Nephron (organoid): ENCODE results near the gene UBQLN3.

ENCODE experiments used
- H3K27ac Mint-ChIP-seq, 3 experiments: 2 replicates each; pipeline ENCODE4 v1.8.0; 2020; ENCODE audit warnings: mixed read lengths in 3 of 3, mild to moderate bottlenecking in 2 of 3, moderate library complexity in 1 of 3
- H3K27me3 Mint-ChIP-seq: 2 replicates; pipeline ENCODE4 v1.8.0; 2021; ENCODE audit warnings: low read depth, mild to moderate bottlenecking, moderate library complexity, mixed read lengths
- H3K36me3 Mint-ChIP-seq: 2 replicates; pipeline ENCODE4 v1.8.0; 2020; ENCODE audit warnings: low read depth, mixed read lengths
- H3K4me1 Mint-ChIP-seq: 2 replicates; pipeline ENCODE4 v1.8.0; 2020; ENCODE audit warnings: mixed read lengths
- H3K4me3 Mint-ChIP-seq, 3 experiments: 2 replicates each; pipeline ENCODE4 v1.8.0; 2020; ENCODE audit warnings: mild to moderate bottlenecking in 3 of 3, mixed read lengths in 3 of 3, moderate library complexity in 2 of 3
- H3K9me3 Mint-ChIP-seq: 2 replicates; pipeline ENCODE4 v1.8.0; 2020; ENCODE audit warnings: mixed read lengths
- CTCF ChIP-seq, 3 experiments: fragments of 200-600 bp; sonication (generic); IDR thresholded peaks; one replicate each; pipeline ENCODE4 v1.5.0; 2021; ENCODE audit warnings: antibody characterized with exemption in 3 of 3; ENCODE audit not compliant: unreplicated experiment in 3 of 3

The UBQLN3 gene

GRCh38 chr11:5514841-5515240 lies 5.1 kb upstream of the UBQLN3 start:
- Mint-ChIP-seq H3K27me3 (peaks cover 5% of the 10 kb centered on the region), H3K36me3 (no peaks in the 10 kb centered on the region), H3K4me3 (no peak overlapping the region), H3K27ac (no peak overlapping the region), H3K4me1 (no peaks in the 10 kb centered on the region), H3K9me3 (no peaks in the 10 kb centered on the region)
- TF ChIP-seq CTCF (IDR thresholded peaks at IDR 0.05; ENCODE audit: unreplicated experiment in 3 of 3): no peak

- H3K36me3 Mint-ChIP-seq: no peaks in the 10 kb centered on the region
- peaks cover 7% of the 10 kb centered on the region for H3K4me1 Mint-ChIP-seq
- no peaks in the 10 kb centered on the region for H3K27me3 Mint-ChIP-seq
- H3K9me3 Mint-ChIP-seq: no peaks in the 10 kb centered on the region
- H3K27ac Mint-ChIP-seq: no peak overlapping the region
- H3K4me3 Mint-ChIP-seq: no peak overlapping the region
- no peak for TF ChIP-seq CTCF (IDR thresholded peaks at IDR 0.05; ENCODE audit: unreplicated experiment in 3 of 3)
Observed at GRCh38 chr11:5508605-5509004, 1.2 kb downstream of the UBQLN3 start.

GRCh38 chr11:5507933-5508305 lies 1.8 kb downstream of the UBQLN3 start:
- Mint-ChIP-seq H3K9me3 (no peaks in the 10 kb centered on the region), H3K27me3 (no peaks in the 10 kb centered on the region), H3K27ac (no peak overlapping the region), H3K4me1 (peaks cover 7% of the 10 kb centered on the region), H3K4me3 (no peak overlapping the region), H3K36me3 (no peaks in the 10 kb centered on the region)
- no peak for TF ChIP-seq CTCF (IDR thresholded peaks at IDR 0.05; ENCODE audit: unreplicated experiment in 3 of 3)

GRCh38 chr11:5507177-5507932 lies 2.4 kb downstream of the UBQLN3 start:
- Mint-ChIP-seq H3K4me3 (no peak overlapping the region), H3K36me3 (no peaks in the 10 kb centered on the region), H3K27ac (no peak overlapping the region), H3K27me3 (no peaks in the 10 kb centered on the region), H3K9me3 (no peaks in the 10 kb centered on the region), H3K4me1 (peaks cover 7% of the 10 kb centered on the region)
- no peak for TF ChIP-seq CTCF (IDR thresholded peaks at IDR 0.05; ENCODE audit: unreplicated experiment in 3 of 3)

- TF ChIP-seq CTCF (IDR thresholded peaks at IDR 0.05; ENCODE audit: unreplicated experiment in 3 of 3): no peak
- no peaks in the 10 kb centered on the region for H3K9me3 Mint-ChIP-seq
- no peak overlapping the region for H3K27ac Mint-ChIP-seq
- peaks cover 7% of the 10 kb centered on the region for H3K4me1 Mint-ChIP-seq
- no peaks in the 10 kb centered on the region for H3K27me3 Mint-ChIP-seq
- no peaks in the 10 kb centered on the region for H3K36me3 Mint-ChIP-seq
- no peak overlapping the region for H3K4me3 Mint-ChIP-seq
Observed at GRCh38 chr11:5505363-5506048, 4.3 kb downstream of the UBQLN3 start.
